Endothelial cell of umbilical vein (primary cell): ENCODE data around the gene C9orf152.

Experiments used
- POLR2A ChIP-seq: IDR thresholded peaks from 2 replicates; pipeline ENCODE4 v1.6.1; 2012; ENCODE audit warnings: low read depth, mild to moderate bottlenecking, control low read depth, low read length
- TF ChIP-seq, protein P1 (sequence below), 2 donors: IDR thresholded peaks; 1 replicate in 1 of 2; 2 replicates in 1 of 2; pipeline ENCODE4 v1.5.1; 2011; ENCODE audit warnings: low read length in 2 of 2, mild to moderate bottlenecking in 2 of 2, moderate library complexity in 2 of 2, control low read depth in 1 of 2, inconsistent platforms in 1 of 2, low read depth in 1 of 2; ENCODE audit not compliant: insufficient read depth in 1 of 2; ENCODE audit errors: extremely low read depth in 1 of 2
- TF ChIP-seq, protein P2 (sequence below): IDR thresholded peaks from 2 replicates; pipeline ENCODE4 v1.6.1; 2011; ENCODE audit not compliant: insufficient read depth, insufficient read length

DNA sequence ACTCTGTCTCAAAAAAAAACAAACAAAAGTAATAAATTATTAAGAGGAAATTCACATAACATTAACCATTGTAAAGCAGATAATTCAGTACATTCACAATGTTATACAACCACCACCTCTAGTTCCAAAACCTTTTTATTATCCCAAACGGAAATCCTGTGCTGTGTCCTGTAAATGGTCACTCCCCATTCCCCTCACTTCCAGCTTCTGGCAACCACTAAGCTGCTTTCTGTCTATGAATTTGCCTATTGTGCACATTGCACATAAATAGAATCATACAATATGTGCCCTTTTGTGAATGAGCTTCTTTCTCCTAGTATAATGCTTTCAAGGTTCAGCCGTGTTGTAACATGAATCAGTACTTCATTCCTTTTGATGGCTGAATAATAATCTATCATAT lies 20.8 kb downstream of the C9orf152 start:
- TF ChIP-seq, protein P1, sequence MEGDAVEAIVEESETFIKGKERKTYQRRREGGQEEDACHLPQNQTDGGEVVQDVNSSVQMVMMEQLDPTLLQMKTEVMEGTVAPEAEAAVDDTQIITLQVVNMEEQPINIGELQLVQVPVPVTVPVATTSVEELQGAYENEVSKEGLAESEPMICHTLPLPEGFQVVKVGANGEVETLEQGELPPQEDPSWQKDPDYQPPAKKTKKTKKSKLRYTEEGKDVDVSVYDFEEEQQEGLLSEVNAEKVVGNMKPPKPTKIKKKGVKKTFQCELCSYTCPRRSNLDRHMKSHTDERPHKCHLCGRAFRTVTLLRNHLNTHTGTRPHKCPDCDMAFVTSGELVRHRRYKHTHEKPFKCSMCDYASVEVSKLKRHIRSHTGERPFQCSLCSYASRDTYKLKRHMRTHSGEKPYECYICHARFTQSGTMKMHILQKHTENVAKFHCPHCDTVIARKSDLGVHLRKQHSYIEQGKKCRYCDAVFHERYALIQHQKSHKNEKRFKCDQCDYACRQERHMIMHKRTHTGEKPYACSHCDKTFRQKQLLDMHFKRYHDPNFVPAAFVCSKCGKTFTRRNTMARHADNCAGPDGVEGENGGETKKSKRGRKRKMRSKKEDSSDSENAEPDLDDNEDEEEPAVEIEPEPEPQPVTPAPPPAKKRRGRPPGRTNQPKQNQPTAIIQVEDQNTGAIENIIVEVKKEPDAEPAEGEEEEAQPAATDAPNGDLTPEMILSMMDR (IDR thresholded peaks at IDR 0.05; ENCODE audit: extremely low read depth in 1 of 2, insufficient read depth in 1 of 2, low read depth in 1 of 2, low read length in 2 of 2), result no peak
- TF ChIP-seq, protein P2, sequence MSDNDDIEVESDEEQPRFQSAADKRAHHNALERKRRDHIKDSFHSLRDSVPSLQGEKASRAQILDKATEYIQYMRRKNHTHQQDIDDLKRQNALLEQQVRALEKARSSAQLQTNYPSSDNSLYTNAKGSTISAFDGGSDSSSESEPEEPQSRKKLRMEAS, result no peak
- TF ChIP-seq POLR2A, result no peak
